ENCODE measurements around the gene SPATA18. TPM values are rescaled to one million over a fixed set of nuclear protein-coding genes. Genes with fewer than 3 reads are reported as not detected.

SPATA18 gene
- total and polyA plus RNA-seq, 2 of the 13 experiments (the other 11 are each of a cell fraction or from before 2014, with no cell fraction given): 5.7 to 13.2 TPM

DNA sequence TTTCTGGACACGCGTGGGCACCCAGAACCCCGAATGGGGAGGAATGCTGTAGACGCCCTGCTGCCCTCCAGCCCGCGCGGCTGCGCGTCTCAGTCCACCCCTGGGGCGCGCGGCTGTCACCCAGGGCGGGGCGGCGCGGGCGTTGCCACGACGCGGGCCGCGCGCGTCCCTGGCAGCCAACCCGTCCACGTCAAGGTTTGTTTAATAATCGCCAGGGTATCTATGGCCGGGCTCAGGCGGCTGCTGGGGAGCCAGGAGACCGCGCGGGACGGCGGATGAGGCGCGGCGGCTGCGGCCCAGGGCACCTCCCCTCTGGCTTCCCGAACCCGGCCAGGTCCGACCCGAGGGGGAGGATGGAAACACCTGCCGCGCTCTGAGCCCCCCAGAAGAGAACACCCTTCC lies at the start of gene SPATA18 (continued):
- TF ChIP-seq ZNF776 (CRISPR knock-in tag; IDR thresholded peaks at IDR 0.05) (0 out of 2 replicates have a peak, but pooled peaks have one; percentile 7), BCL6 (CRISPR knock-in tag; IDR thresholded peaks at IDR 0.05) (no peak), KLF12 (CRISPR knock-in tag; IDR thresholded peaks at IDR 0.05; ENCODE audit: borderline replicate concordance) (0 out of 2 replicates have a peak, but pooled peaks have one; percentile 14), SPEN (CRISPR knock-in tag; IDR thresholded peaks at IDR 0.05; ENCODE audit: low read depth) (no peak; the same call in 1 of the 2 replicates), SIN3A (IDR thresholded peaks at IDR 0.05; ENCODE audit: borderline replicate concordance, low read depth, low read length) (no peak), ZMYM3 (CRISPR knock-in tag; IDR thresholded peaks at IDR 0.05) (no peak), ZNF598 (CRISPR knock-in tag; IDR thresholded peaks at IDR 0.05; ENCODE audit: borderline replicate concordance) (no peak)
- TF ChIP-seq, protein P1, sequence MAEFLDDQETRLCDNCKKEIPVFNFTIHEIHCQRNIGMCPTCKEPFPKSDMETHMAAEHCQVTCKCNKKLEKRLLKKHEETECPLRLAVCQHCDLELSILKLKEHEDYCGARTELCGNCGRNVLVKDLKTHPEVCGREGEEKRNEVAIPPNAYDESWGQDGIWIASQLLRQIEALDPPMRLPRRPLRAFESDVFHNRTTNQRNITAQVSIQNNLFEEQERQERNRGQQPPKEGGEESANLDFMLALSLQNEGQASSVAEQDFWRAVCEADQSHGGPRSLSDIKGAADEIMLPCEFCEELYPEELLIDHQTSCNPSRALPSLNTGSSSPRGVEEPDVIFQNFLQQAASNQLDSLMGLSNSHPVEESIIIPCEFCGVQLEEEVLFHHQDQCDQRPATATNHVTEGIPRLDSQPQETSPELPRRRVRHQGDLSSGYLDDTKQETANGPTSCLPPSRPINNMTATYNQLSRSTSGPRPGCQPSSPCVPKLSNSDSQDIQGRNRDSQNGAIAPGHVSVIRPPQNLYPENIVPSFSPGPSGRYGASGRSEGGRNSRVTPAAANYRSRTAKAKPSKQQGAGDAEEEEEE (CRISPR knock-in tag; IDR thresholded peaks at IDR 0.05; ENCODE audit: borderline replicate concordance): no peak
- TF ChIP-seq, protein P2, sequence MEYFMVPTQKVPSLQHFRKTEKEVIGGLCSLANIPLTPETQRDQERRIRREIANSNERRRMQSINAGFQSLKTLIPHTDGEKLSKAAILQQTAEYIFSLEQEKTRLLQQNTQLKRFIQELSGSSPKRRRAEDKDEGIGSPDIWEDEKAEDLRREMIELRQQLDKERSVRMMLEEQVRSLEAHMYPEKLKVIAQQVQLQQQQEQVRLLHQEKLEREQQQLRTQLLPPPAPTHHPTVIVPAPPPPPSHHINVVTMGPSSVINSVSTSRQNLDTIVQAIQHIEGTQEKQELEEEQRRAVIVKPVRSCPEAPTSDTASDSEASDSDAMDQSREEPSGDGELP (IDR thresholded peaks at IDR 0.05; ENCODE audit: borderline replicate concordance, low read depth): no peak
- TF ChIP-seq, protein P3, sequence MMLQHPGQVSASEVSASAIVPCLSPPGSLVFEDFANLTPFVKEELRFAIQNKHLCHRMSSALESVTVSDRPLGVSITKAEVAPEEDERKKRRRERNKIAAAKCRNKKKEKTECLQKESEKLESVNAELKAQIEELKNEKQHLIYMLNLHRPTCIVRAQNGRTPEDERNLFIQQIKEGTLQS (CRISPR knock-in tag; IDR thresholded peaks at IDR 0.05): no peak
- TF ChIP-seq, protein P4, sequence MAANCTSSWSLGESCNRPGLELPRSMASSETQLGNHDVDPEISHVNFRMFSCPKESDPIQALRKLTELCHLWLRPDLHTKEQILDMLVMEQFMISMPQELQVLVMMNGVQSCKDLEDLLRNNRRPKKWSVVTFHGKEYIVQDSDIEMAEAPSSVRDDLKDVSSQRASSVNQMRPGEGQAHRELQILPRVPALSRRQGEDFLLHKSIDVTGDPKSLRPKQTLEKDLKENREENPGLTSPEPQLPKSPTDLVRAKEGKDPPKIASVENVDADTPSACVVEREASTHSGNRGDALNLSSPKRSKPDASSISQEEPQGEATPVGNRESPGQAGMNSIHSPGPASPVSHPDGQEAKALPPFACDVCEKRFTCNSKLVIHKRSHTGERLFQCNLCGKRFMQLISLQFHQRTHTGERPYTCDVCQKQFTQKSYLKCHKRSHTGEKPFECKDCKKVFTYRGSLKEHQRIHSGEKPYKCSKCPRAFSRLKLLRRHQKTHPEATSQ (CRISPR knock-in tag; IDR thresholded peaks at IDR 0.05; ENCODE audit: borderline replicate concordance): no peak

Data from HepG2 (cell line).